ENCODE results near the gene PSME1. TPM values are rescaled to one million over a fixed set of nuclear protein-coding genes. Genes with fewer than 3 reads are reported as not detected.

Gene PSME1
- total and polyA plus RNA-seq, 2 of the 13 experiments (the other 11 are each of a cell fraction or from before 2014, with no cell fraction given), result 159 to 608 TPM

- TF ChIP-seq PAXIP1 (CRISPR knock-in tag; conservative IDR thresholded peaks at IDR 0.05), result no peak
- TF ChIP-seq ZNF614 (CRISPR knock-in tag; IDR thresholded peaks at IDR 0.05; ENCODE audit: borderline replicate concordance), result no peak
- no peak for TF ChIP-seq ZBTB40 (IDR thresholded peaks at IDR 0.05)
- 0 out of 2 replicates have a peak, but pooled peaks have one; percentile 2 for TF ChIP-seq ZBTB40 (CRISPR knock-in tag; IDR thresholded peaks at IDR 0.05)
- no peak for TF ChIP-seq MBNL3 (CRISPR knock-in tag; conservative IDR thresholded peaks at IDR 0.05)
- TF ChIP-seq CENPT (CRISPR knock-in tag; IDR thresholded peaks at IDR 0.05; ENCODE audit: low read depth), result no peak
- no peak for TF ChIP-seq ZNF891 (CRISPR knock-in tag; IDR thresholded peaks at IDR 0.05)
- TF ChIP-seq ZNF10 (CRISPR knock-in tag; IDR thresholded peaks at IDR 0.05; ENCODE audit: borderline replicate concordance, low read depth), result 0 out of 2 replicates have a peak, but pooled peaks have one; percentile 25
- TF ChIP-seq BCL6 (CRISPR knock-in tag; IDR thresholded peaks at IDR 0.05), result no peak
- TF ChIP-seq MTERF4 (CRISPR knock-in tag; IDR thresholded peaks at IDR 0.05), result no peak
Measured at GRCh38 chr14:24122898-24123297, 13.1 kb upstream of the PSME1 start (continued).

All from HepG2 (cell line).